Prostate gland (tissue), 2 donors: ENCODE measurements around the gene COMMD4. TPM values are rescaled to one million over a fixed set of nuclear protein-coding genes. Genes with fewer than 3 reads are reported as not detected.

Experiments used
- DNase-seq: peaks from one replicate; pipeline ENCODE4 v3.0.0-alpha.2; 2019; ENCODE audit warnings: low spot score
- H3K27ac ChIP-seq, 2 donors: fragments of 200-600 bp; sonication (generic); 2 replicates each; pipeline ENCODE4 v1.5.1; 2017 to 2019
- H3K27me3 ChIP-seq: fragments of 200-600 bp; sonication (generic); replicated peaks from 2 replicates; pipeline ENCODE4 v1.5.1; 2019; ENCODE audit not compliant: insufficient read depth
- H3K36me3 ChIP-seq, 2 donors: fragments of 200-600 bp; sonication (generic); 1 replicate in 1 of 2; 2 replicates in 1 of 2; pipeline versions ENCODE4 v1.5.1 to v1.8.1; 2017 to 2019
- H3K4me1 ChIP-seq: fragments of 200-600 bp; sonication (generic); replicated peaks from 2 replicates; pipeline ENCODE4 v1.5.1; 2019
- H3K4me3 ChIP-seq, 2 donors: fragments of 200-600 bp; sonication (generic); 2 replicates each; pipeline ENCODE4 v1.5.1; 2017 to 2019
- H3K9me3 ChIP-seq: fragments of 200-600 bp; sonication (generic); 2 replicates; pipeline ENCODE4 v1.5.1; 2017
- POLR2A ChIP-seq: fragments of 450-650 bp; IDR thresholded peaks from one replicate; pipeline ENCODE4 v1.6.1; 2016; ENCODE audit warnings: antibody characterized with exemption, mild to moderate bottlenecking
- POLR2AphosphoS5 ChIP-seq: sonication (generic); formaldehyde crosslinking; IDR thresholded peaks from one replicate; pipeline ENCODE4 v1.6.1; 2017; ENCODE audit warnings: antibody characterized with exemption
- WGBS: methylation state at CpG from one replicate; pipeline ENCODE4 v1.1.5; 2018; 5-methylcytosine and 5-hydroxymethylcytosine counted together
- intact Hi-C: fragments of 100-400 bp; cut with DNase I; formaldehyde crosslinking; loops from one replicate; pipeline ENCODE4 v1.14.2; 2022
- total RNA-seq, 2 donors: library from RNA; depleted of rRNA; stranded (reverse); fragments of >200 nt; gene quantifications; one replicate each; pipeline ENCODE4 v1.1.0, GENCODE V29; 2016
- TF ChIP-seq, protein P1 (sequence below), 4 experiments: fragments of 200-600 bp in 2 of 4; fragments of 450-650 bp in 2 of 4; sonication (generic) in 2 of 4; IDR thresholded peaks; 1 replicate in 3 of 4; 2 replicates in 1 of 4; pipeline ENCODE4 v1.5.1; 2016 to 2019; ENCODE audit warnings: antibody characterized with exemption in 4 of 4, mild to moderate bottlenecking in 2 of 4, moderate library complexity in 2 of 4

COMMD4 gene
- total RNA-seq, 2 donors from 2014 or later, result 100 to 116 TPM

DNA sequence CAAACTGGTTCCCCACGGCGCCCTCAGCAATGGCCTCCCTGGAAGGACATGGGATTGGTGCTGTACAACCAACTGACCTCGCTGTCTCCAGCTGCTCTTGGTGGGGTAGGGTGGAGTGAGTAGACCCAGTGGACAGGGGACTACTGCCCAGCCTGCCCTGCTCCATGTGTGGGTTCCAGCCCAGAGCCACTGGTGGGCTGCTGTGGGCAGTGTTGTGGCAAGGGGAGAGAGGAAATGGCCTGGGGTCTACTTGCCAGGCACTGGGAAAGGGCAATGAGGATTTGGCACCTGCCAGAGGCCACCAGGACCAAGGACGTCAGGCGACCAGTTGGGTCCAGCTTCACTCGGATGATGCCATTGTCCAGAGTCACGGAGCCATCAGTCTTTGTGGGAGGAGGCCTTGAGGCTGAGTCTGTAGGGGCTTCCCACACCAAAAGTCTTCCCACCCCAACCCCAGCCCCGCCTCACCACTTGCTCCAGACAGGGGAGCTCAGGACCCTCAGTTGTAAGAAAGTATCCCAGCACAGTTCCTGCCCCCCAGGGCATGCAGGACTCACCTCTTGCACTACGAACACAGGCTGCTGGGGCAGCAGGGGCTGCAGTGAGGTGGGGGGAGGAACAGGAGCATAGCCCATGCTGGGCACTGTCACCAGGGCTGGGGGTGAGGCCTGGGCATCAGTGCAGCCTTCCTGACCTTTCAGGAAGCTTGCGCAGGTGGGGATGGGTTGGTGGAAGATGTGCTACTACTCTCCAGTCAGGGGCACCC lies 23.1 kb downstream of the COMMD4 start:
- Histone ChIP-seq H3K4me1 (no peaks in the 10 kb centered on the region), H3K27me3 (no peaks in the 10 kb centered on the region), H3K4me3 (no peak overlapping the region), H3K36me3 (peaks cover 0 to 10% of the 10 kb centered on the region in 2 donors), H3K27ac (no peak overlapping the region), H3K9me3 (no peaks in the 10 kb centered on the region)
- no peak for TF ChIP-seq POLR2A
- TF ChIP-seq POLR2AphosphoS5, result no peak
- TF ChIP-seq, protein P1, sequence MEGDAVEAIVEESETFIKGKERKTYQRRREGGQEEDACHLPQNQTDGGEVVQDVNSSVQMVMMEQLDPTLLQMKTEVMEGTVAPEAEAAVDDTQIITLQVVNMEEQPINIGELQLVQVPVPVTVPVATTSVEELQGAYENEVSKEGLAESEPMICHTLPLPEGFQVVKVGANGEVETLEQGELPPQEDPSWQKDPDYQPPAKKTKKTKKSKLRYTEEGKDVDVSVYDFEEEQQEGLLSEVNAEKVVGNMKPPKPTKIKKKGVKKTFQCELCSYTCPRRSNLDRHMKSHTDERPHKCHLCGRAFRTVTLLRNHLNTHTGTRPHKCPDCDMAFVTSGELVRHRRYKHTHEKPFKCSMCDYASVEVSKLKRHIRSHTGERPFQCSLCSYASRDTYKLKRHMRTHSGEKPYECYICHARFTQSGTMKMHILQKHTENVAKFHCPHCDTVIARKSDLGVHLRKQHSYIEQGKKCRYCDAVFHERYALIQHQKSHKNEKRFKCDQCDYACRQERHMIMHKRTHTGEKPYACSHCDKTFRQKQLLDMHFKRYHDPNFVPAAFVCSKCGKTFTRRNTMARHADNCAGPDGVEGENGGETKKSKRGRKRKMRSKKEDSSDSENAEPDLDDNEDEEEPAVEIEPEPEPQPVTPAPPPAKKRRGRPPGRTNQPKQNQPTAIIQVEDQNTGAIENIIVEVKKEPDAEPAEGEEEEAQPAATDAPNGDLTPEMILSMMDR (IDR thresholded peaks at IDR 0.05), result no peak
- WGBS, result 96% methylated on average over 10 of the region's 10 CpGs
- DNase-seq, result no peak
- intact Hi-C loops, result no loop called here

DNA sequence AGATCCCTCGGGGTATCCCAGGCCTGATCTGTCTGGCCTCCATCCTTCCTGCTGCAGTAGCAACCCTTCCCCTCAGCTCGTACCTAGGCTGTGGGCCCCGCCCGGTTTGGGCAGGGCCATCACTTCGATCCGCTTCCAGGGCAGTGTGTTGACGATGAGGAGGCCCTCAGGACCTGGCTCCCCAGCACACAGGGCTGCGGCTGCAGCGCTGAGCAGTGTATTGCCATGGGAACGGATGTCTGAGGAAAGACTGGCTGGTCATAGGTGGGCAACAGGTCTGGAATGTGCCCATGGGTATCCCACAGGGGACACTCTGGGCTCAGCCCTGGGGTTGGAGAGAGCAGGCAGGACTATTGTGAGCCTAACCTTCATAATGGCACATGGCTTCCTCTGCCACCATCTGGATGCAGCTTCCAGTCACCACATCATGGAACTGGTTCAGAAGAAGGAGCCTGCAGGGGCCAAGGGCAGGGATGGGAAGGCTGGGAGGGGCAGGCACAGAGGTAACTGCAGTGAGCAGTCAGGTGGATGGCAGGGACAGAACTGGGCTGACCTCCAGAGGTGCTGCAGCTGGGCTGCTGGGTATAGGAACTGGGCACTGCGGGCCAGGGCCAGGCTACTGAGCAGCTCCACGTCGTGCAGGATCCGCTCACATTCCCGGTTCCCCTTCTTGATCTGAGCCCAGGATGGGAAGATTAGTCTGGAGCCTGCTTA lies 23.8 kb downstream of the COMMD4 start:
- Histone ChIP-seq H3K4me3 (no peak overlapping the region), H3K27me3 (no peaks in the 10 kb centered on the region), H3K4me1 (no peaks in the 10 kb centered on the region), H3K36me3 (peaks cover 0 to 10% of the 10 kb centered on the region in 2 donors), H3K27ac (no peak overlapping the region), H3K9me3 (no peaks in the 10 kb centered on the region)
- TF ChIP-seq, protein P1 (IDR thresholded peaks at IDR 0.05), result no peak
- TF ChIP-seq POLR2A, result no peak
- TF ChIP-seq POLR2AphosphoS5, result no peak
- DNase-seq, result no peak
- 83% methylated on average over 15 of the region's 15 CpGs for WGBS
- intact Hi-C loops, result no loop called here

DNA sequence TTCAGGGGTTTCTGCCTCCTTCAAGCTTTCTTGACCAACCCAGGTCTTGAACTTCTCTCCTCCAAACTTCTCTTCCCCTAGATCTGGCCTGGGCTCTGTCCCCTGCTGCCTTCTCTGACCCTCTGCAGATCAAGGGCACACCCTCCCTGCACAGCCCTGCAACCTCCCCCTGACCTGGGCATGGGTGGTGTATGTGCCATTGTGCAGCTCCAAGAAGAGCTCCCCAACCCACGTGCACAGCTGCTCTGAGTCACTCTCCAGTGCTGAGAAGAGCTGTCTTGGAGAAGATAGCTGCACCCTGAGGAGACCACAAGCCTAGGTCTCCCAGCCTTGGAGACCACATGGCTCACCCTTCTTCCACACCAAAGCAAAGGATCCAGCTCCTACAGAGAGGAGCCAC lies 24.5 kb downstream of the COMMD4 start:
- no peak for DNase-seq
- intact Hi-C loops, result no loop called here
- H3K36me3 ChIP-seq, result peaks cover 0 to 10% of the 10 kb centered on the region in 2 donors
- WGBS, result 75% methylated on average over 1 of the region's 1 CpG
- H3K27ac ChIP-seq, result no peak overlapping the region
- TF ChIP-seq POLR2AphosphoS5, result no peak
- TF ChIP-seq POLR2A, result no peak
- TF ChIP-seq, protein P1 (IDR thresholded peaks at IDR 0.05), result no peak
- H3K4me1 ChIP-seq, result no peaks in the 10 kb centered on the region
- no peak overlapping the region for H3K4me3 ChIP-seq
- no peaks in the 10 kb centered on the region for H3K27me3 ChIP-seq
- no peaks in the 10 kb centered on the region for H3K9me3 ChIP-seq

DNA sequence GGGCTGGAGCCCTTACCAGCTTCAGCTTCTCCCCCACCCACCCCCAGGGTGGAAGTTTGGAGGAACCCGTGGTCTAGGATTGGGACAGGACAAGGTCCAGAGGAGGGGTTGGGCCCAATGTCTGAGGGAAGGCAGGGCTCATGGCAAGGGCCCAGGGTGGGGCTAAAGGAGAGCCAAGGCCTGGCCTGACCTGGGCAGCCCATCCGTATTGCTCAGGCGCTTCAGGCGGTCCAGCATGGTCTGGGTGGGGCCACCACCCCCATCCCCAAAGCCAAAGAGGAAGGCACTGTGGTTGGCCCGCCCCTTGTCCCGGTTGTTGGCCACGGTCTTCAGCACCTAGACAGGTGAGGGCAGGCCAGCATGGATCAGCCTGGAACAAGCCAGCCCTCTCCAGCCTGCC lies 25.0 kb downstream of the COMMD4 start:
- peaks cover under 1 to 10% of the 10 kb centered on the region in 2 donors for H3K36me3 ChIP-seq
- no peak for DNase-seq
- H3K9me3 ChIP-seq, result no peaks in the 10 kb centered on the region
- 91% methylated on average over 7 of the region's 7 CpGs for WGBS
- no peak overlapping the region for H3K27ac ChIP-seq
- intact Hi-C loops, result no loop called here
- no peaks in the 10 kb centered on the region for H3K27me3 ChIP-seq
- no peaks in the 10 kb centered on the region for H3K4me1 ChIP-seq
- H3K4me3 ChIP-seq, result no peak overlapping the region
- TF ChIP-seq, protein P1 (IDR thresholded peaks at IDR 0.05), result no peak
